ENCODE results near the gene RPL36. TPM values are rescaled to one million over a fixed set of nuclear protein-coding genes. Genes with fewer than 3 reads are reported as not detected.

Gene RPL36
- total and polyA plus RNA-seq, 9 of the 15 experiments (the other 6 are each of a cell fraction or from before 2014, with no cell fraction given) = 350 to 3,412 (median 1,507) TPM

DNA sequence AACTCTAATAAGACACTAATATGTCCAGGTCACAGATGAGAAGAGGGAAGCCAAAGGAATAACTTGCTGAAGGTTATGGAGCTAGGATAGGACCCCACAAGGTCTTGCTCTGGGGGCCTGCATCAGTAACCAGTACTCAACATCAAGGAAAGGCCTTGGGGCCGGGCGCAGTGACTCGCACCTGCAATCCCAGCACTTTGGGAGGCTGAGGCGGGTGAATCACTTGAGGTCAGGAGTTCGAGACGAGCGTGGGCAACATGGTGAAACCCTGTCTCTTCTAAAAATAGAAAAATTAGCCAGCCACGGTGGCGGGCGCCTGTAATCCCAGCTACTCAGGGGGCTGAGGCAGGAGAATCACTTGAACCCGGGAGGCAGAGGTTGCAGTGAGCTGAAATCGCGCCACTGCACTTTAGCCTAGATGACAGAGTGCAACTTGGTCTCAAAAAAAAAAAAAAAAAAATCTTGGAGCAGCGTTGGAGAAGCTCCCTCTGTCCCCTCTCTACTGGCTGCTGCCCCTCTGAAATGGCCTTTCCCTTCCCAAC, 28.0 kb downstream of the RPL36 start (continued):
- TF ChIP-seq RBFOX2 (IDR thresholded peaks at IDR 0.05; ENCODE audit: low read depth, low read length) = peak; percentile 80
- TF ChIP-seq, protein P1, sequence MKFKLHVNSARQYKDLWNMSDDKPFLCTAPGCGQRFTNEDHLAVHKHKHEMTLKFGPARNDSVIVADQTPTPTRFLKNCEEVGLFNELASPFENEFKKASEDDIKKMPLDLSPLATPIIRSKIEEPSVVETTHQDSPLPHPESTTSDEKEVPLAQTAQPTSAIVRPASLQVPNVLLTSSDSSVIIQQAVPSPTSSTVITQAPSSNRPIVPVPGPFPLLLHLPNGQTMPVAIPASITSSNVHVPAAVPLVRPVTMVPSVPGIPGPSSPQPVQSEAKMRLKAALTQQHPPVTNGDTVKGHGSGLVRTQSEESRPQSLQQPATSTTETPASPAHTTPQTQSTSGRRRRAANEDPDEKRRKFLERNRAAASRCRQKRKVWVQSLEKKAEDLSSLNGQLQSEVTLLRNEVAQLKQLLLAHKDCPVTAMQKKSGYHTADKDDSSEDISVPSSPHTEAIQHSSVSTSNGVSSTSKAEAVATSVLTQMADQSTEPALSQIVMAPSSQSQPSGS (CRISPR knock-in tag; IDR thresholded peaks at IDR 0.05) = no peak
- peak; percentile 21; the same call in 1 of the 2 replicates for TF ChIP-seq SNIP1 (IDR thresholded peaks at IDR 0.05; ENCODE audit: low read depth)

DNA sequence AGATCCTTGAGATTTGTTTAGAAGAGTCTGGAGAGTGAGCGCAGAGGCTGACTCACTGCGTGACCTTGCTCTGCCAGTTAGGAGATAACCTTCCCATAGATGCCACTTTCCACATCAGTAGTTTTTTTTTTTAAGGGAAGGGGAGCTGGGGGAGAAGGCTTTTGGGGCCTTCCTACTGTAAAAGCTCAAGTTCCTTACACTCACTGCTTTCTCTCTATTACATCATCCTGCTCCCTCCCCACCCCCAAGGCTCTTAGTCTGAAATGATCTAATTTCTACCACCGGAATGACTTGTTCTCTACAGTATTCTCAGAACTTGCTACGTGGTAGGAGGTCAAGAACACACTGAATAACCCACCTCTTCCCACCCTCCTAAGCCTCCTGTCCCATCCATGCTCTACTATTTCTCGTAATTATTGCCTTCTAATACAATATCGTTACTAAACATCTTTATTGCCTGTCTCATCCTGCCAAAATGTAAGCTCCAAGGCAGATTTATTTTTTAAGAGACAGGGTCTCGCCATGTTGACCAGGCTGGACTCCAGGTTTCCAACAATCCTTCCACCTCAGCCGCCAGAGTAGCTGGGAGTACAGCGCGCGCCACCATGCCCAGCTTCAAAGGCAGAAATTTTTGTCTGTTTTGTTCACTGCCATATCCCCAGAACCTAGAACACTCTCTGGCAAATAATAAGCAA, 28.6 kb downstream of the RPL36 start:
- in situ Hi-C loops (cut with MboI) = no loop called here
- Histone ChIP-seq H3K36me3 (ENCODE audit: control insufficient read depth, insufficient read depth, low read length) (peaks cover 41% of the 10 kb centered on the region), H3K9me1 (ENCODE audit: control insufficient read depth, insufficient read depth, low read length) (no peaks in the 10 kb centered on the region), H3K9me3 (replicated peaks; ENCODE audit: control insufficient read depth, insufficient read depth, low read depth, low read length) (no peaks in the 10 kb centered on the region), H3K27ac (ENCODE audit: extremely low read depth, low read depth, low read length) (peak overlapping the region; percentile 99), H4K20me1 (replicated peaks; ENCODE audit: control insufficient read depth, insufficient read depth, low read length) (peaks cover 12% of the 10 kb centered on the region; the same call in 1 of the 2 replicates), H3K4me1 (replicated peaks in 1 of 2; ENCODE audit: control insufficient read depth in 2 of 2, insufficient read depth in 2 of 2, low read length in 2 of 2) (peaks cover 13 to 28% of the 10 kb centered on the region in 2 experiments; a peak in 4 of 5 replicates), H3K4me3 (peak overlapping the region; percentile 98), H3K9ac (ENCODE audit: insufficient read depth in 1 of 2, low read depth in 2 of 2, low read length in 2 of 2) (peak overlapping the region; percentile 98 to 99), H3K79me2 (ENCODE audit: control insufficient read depth, insufficient read depth, low read length) (peaks cover 57% of the 10 kb centered on the region), H3K27me3 (ENCODE audit: control insufficient read depth in 2 of 2, insufficient read depth in 2 of 2, low read length in 2 of 2) (no peaks in the 10 kb centered on the region), H3K4me2 (ENCODE audit: insufficient read depth, low read length) (peak overlapping the region; percentile 98), H2AFZ (ENCODE audit: low read depth, low read length) (no peak overlapping the region)
- intact Hi-C loops (cut with micrococcal nuclease) = loop anchor here (1.0 to 2.0 kb wide), 2 partner anchors 26 to 72 kb away; partner anchors contain the start of gene DUS3L
- TSS peak; percentile 99 for BruUV-seq (replicated peaks)
- peak; percentile 67 for ATAC-seq
- WGBS (ENCODE audit: insufficient coverage, low coverage, missing lambda C conversion rate) = under 1% methylated on average over 11 of the region's 11 CpGs
- CTCF ChIA-PET (ENCODE audit: low intra/inter-chr PET ratio) = interaction anchor here (0.7 kb wide), 1 partner anchor 108 kb away, joined by 3 read pairs; no protein-coding TSS in a partner anchor
- FAIRE-seq = peak; percentile 59
- DNase-seq (ENCODE audit: extremely low read depth in 1 of 4, low spot score in 3 of 4) = peak; percentile 40 to 81 (median 55)
- POLR2A ChIA-PET = interaction anchor here (0.5 to 3.3 kb wide), 32 partner anchors 9 to 1876 kb away, joined by 3 to 31 read pairs (median 4); partner anchors contain the start of genes DUS3L, NDUFA11, NRTN and RPL36
- TF ChIP-seq, protein P2, sequence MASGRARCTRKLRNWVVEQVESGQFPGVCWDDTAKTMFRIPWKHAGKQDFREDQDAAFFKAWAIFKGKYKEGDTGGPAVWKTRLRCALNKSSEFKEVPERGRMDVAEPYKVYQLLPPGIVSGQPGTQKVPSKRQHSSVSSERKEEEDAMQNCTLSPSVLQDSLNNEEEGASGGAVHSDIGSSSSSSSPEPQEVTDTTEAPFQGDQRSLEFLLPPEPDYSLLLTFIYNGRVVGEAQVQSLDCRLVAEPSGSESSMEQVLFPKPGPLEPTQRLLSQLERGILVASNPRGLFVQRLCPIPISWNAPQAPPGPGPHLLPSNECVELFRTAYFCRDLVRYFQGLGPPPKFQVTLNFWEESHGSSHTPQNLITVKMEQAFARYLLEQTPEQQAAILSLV (tag; IDR thresholded peaks at IDR 0.05) = peak; percentile 91
- TF ChIP-seq, protein P3, sequence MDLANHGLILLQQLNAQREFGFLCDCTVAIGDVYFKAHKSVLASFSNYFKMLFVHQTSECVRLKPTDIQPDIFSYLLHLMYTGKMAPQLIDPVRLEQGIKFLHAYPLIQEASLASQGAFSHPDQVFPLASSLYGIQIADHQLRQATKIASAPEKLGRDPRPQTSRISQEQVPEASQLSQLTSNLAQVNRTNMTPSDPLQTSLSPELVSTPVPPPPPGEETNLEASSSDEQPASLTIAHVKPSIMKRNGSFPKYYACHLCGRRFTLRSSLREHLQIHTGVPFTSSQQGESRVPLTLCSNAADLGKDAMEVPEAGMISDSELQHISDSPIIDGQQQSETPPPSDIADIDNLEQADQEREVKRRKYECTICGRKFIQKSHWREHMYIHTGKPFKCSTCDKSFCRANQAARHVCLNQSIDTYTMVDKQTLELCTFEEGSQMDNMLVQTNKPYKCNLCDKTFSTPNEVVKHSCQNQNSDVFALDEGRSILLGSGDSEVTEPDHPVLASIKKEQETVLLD (IDR thresholded peaks at IDR 0.05) = no peak
- TF ChIP-seq NUFIP1 (IDR thresholded peaks at IDR 0.05; ENCODE audit: partially characterized antibody) (no peak), SMARCB1 (IDR thresholded peaks at IDR 0.05; ENCODE audit: insufficient read length, low read depth) (no peak), CBX8 (IDR thresholded peaks at IDR 0.05; ENCODE audit: borderline replicate concordance, extremely low read depth, low read depth, low read length, poor library complexity, severe bottlenecking) (no peak), CEBPG (CRISPR knock-in tag; IDR thresholded peaks at IDR 0.05) (peak; percentile 94), CEBPG (tag; conservative IDR thresholded peaks at IDR 0.05 in 1 of 2, IDR thresholded peaks at IDR 0.05 in 1 of 2) (peak; percentile 96 to 99), ADNP (tag; IDR thresholded peaks at IDR 0.05) (no peak), ZNF134 (CRISPR knock-in tag; conservative IDR thresholded peaks at IDR 0.05) (no peak), ZNF282 (CRISPR knock-in tag; IDR thresholded peaks at IDR 0.05) (no peak), SRSF3 (IDR thresholded peaks at IDR 0.05; ENCODE audit: insufficient read depth, low read length) (no peak), TAL1 (IDR thresholded peaks at IDR 0.05) (no peak)

Data from K562 (cell line).